ENCODE measurements around the gene P2RX3. TPM values are rescaled to one million over a fixed set of nuclear protein-coding genes. Genes with fewer than 3 reads are reported as not detected.

The P2RX3 gene
- total RNA-seq, 1 donor from 2014 or later, result not detected

- no peaks in the 10 kb centered on the region for H3K36me3 ChIP-seq
- H3K9me3 ChIP-seq, result no peaks in the 10 kb centered on the region
- DNase-seq (ENCODE audit: extremely low spot score in 2 of 2), result no peak
- intact Hi-C loops (cut with DNase I), result loop anchor here (10.0 kb wide), 2 partner anchors 146 to 176 kb away; no protein-coding TSS in a partner anchor
- H3K27me3 ChIP-seq, result no peaks in the 10 kb centered on the region
- TF ChIP-seq POLR2A (IDR thresholded peaks at IDR 0.05) (no peak), POLR2AphosphoS5 (IDR thresholded peaks at IDR 0.05; ENCODE audit: insufficient read depth in 1 of 2, low read depth in 1 of 2) (no peak), CTCF (IDR thresholded peaks at IDR 0.05) (no peak)
- no peak overlapping the region for H3K27ac ChIP-seq
- peaks cover 7% of the 10 kb centered on the region for H3K4me1 ChIP-seq
- H3K4me3 ChIP-seq, result no peak overlapping the region
Measured at GRCh38 chr11:57348636-57349313, 10.6 kb downstream of the P2RX3 start.

- peak in 1 of 2 donors; percentile 36 for TF ChIP-seq POLR2AphosphoS5 (IDR thresholded peaks at IDR 0.05; ENCODE audit: insufficient read depth in 1 of 2, low read depth in 1 of 2)
- no peak for TF ChIP-seq POLR2A (IDR thresholded peaks at IDR 0.05)
- peak in 2 of 3 experiments; percentile 80 to 85 for TF ChIP-seq CTCF (IDR thresholded peaks at IDR 0.05)
- DNase-seq (ENCODE audit: extremely low spot score in 2 of 2), result no peak
- H3K9me3 ChIP-seq, result no peaks in the 10 kb centered on the region
- no peak overlapping the region for H3K27ac ChIP-seq
- H3K4me3 ChIP-seq, result no peak overlapping the region
- H3K4me1 ChIP-seq, result peaks cover 7% of the 10 kb centered on the region
- intact Hi-C loops (cut with DNase I), result loop anchor here (10.0 kb wide), 2 partner anchors 145 to 175 kb away; no protein-coding TSS in a partner anchor
- H3K36me3 ChIP-seq, result no peaks in the 10 kb centered on the region
- H3K27me3 ChIP-seq, result no peaks in the 10 kb centered on the region
Measured at GRCh38 chr11:57349491-57350274, 11.5 kb downstream of the P2RX3 start.

GRCh38 chr11:57353036-57353435, 14.9 kb downstream of the P2RX3 start:
- H3K4me3 ChIP-seq, result no peak overlapping the region
- intact Hi-C loops (cut with DNase I), result no loop called here
- peaks cover 20% of the 10 kb centered on the region for H3K4me1 ChIP-seq
- H3K27me3 ChIP-seq, result no peaks in the 10 kb centered on the region
- TF ChIP-seq POLR2A (IDR thresholded peaks at IDR 0.05), result no peak
- no peak overlapping the region for H3K27ac ChIP-seq
- no peaks in the 10 kb centered on the region for H3K9me3 ChIP-seq
- DNase-seq (ENCODE audit: extremely low spot score in 2 of 2), result no peak
- no peaks in the 10 kb centered on the region for H3K36me3 ChIP-seq

- intact Hi-C loops (cut with DNase I), result no loop called here
- Histone ChIP-seq H3K36me3 (no peaks in the 10 kb centered on the region), H3K4me1 (peaks cover 24% of the 10 kb centered on the region), H3K4me3 (no peak overlapping the region), H3K27ac (no peak overlapping the region), H3K27me3 (no peaks in the 10 kb centered on the region), H3K9me3 (no peaks in the 10 kb centered on the region)
- TF ChIP-seq CTCF (IDR thresholded peaks at IDR 0.05) (no peak), POLR2AphosphoS5 (IDR thresholded peaks at IDR 0.05; ENCODE audit: insufficient read depth in 1 of 2, low read depth in 1 of 2) (no peak), POLR2A (IDR thresholded peaks at IDR 0.05) (no peak)
- no peak for DNase-seq (ENCODE audit: extremely low spot score in 2 of 2)
Measured at GRCh38 chr11:57353446-57353845, 15.3 kb downstream of the P2RX3 start.

- peaks cover 24% of the 10 kb centered on the region for H3K4me1 ChIP-seq
- no peak overlapping the region for H3K4me3 ChIP-seq
- H3K27ac ChIP-seq, result no peak overlapping the region
- TF ChIP-seq CTCF (IDR thresholded peaks at IDR 0.05), result no peak
- TF ChIP-seq POLR2AphosphoS5 (IDR thresholded peaks at IDR 0.05; ENCODE audit: insufficient read depth in 1 of 2, low read depth in 1 of 2), result no peak
- TF ChIP-seq POLR2A (IDR thresholded peaks at IDR 0.05), result no peak
- intact Hi-C loops (cut with DNase I), result no loop called here
- H3K36me3 ChIP-seq, result no peaks in the 10 kb centered on the region
- no peaks in the 10 kb centered on the region for H3K9me3 ChIP-seq
- H3K27me3 ChIP-seq, result no peaks in the 10 kb centered on the region
- no peak for DNase-seq (ENCODE audit: extremely low spot score in 2 of 2)
Measured at GRCh38 chr11:57353852-57354251, 15.7 kb downstream of the P2RX3 start.
